GM23248 (cell line): ENCODE measurements around the gene EGFR. TPM values are rescaled to one million over a fixed set of nuclear protein-coding genes. Genes with fewer than 3 reads are reported as not detected.

Source experiments
- DNase-seq: peaks from one replicate; pipeline ENCODE4 v3.0.0-alpha.2; 2015
- H2AFZ ChIP-seq: fragments of 200-600 bp; sonication (generic); 2 replicates; pipeline ENCODE4 v1.6.1; 2016; ENCODE audit warnings: antibody characterized with exemption
- H3F3A ChIP-seq: fragments of 200-600 bp; sonication (generic); 2 replicates; pipeline ENCODE4 v1.6.1; 2016; ENCODE audit warnings: mild to moderate bottlenecking, antibody characterized with exemption, mixed run types; ENCODE audit not compliant: insufficient read depth
- H3K27ac ChIP-seq: fragments of 200-600 bp; sonication (generic); 2 replicates; pipeline ENCODE4 v1.5.1; 2016; ENCODE audit warnings: mild to moderate bottlenecking
- H3K27me3 ChIP-seq: fragments of 200-600 bp; sonication (generic); replicated peaks from 2 replicates; pipeline ENCODE4 v1.6.1; 2016; ENCODE audit warnings: mild to moderate bottlenecking; ENCODE audit not compliant: insufficient read depth
- H3K36me3 ChIP-seq: fragments of 200-600 bp; sonication (generic); 2 replicates; pipeline ENCODE4 v1.6.1; 2016; ENCODE audit warnings: low read depth, mild to moderate bottlenecking
- H3K4me1 ChIP-seq: fragments of 200-600 bp; sonication (generic); 2 replicates; pipeline ENCODE4 v1.6.1; 2016; ENCODE audit warnings: mild to moderate bottlenecking; ENCODE audit not compliant: insufficient read depth
- H3K4me2 ChIP-seq: fragments of 200-600 bp; sonication (generic); one replicate; pipeline ENCODE4 v1.6.1; 2016; ENCODE audit warnings: mild to moderate bottlenecking; ENCODE audit not compliant: unreplicated experiment
- H3K4me3 ChIP-seq: fragments of 200-600 bp; sonication (generic); 2 replicates; pipeline ENCODE4 v1.5.1; 2016; ENCODE audit warnings: mild to moderate bottlenecking
- H3K79me2 ChIP-seq: fragments of 200-600 bp; sonication (generic); 2 replicates; pipeline ENCODE4 v1.6.1; 2016; ENCODE audit warnings: mild to moderate bottlenecking; ENCODE audit not compliant: insufficient read depth
- H3K9ac ChIP-seq: fragments of 200-600 bp; sonication (generic); 2 replicates; pipeline ENCODE4 v1.6.1; 2016; ENCODE audit warnings: mild to moderate bottlenecking
- H3K9me2 ChIP-seq: fragments of 200-600 bp; sonication (generic); 2 replicates; pipeline ENCODE4 v1.6.1; 2016; ENCODE audit warnings: mixed run types, mild to moderate bottlenecking, moderate library complexity; ENCODE audit not compliant: insufficient read depth
- H3K9me3 ChIP-seq: fragments of 200-600 bp; sonication (generic); one replicate; pipeline ENCODE4 v1.6.1; 2017; ENCODE audit warnings: low read depth
- H4K20me1 ChIP-seq: fragments of 200-600 bp; sonication (generic); 2 replicates; pipeline ENCODE4 v1.6.0; 2016; ENCODE audit not compliant: insufficient read depth
- EZH2 ChIP-seq: fragments of 200-600 bp; sonication (generic); IDR thresholded peaks from 2 replicates; pipeline ENCODE4 v1.6.1; 2018; ENCODE audit warnings: antibody characterized with exemption, mild to moderate bottlenecking; ENCODE audit not compliant: insufficient read depth, poor library complexity, severe bottlenecking
- EZH2phosphoT487 ChIP-seq: fragments of 200-600 bp; sonication (generic); IDR thresholded peaks from 2 replicates; pipeline ENCODE4 v1.6.1; 2018; ENCODE audit warnings: antibody characterized with exemption, moderate library complexity, mild to moderate bottlenecking, low read depth; ENCODE audit not compliant: insufficient read depth
- WGBS, 2 experiments: methylation state at CpG; one replicate each; pipeline ENCODE4 v1.1.6; 2015 to 2017; ENCODE audit warnings: low lambda C conversion rate in 2 of 2, low coverage in 1 of 2; ENCODE audit errors: missing lambda C conversion rate in 2 of 2; 5-methylcytosine and 5-hydroxymethylcytosine counted together
- in situ Hi-C: fragments of 300-500 bp; cut with MboI; formaldehyde crosslinking; loops from 2 replicates; pipeline ENCODE4 v1.15.0; 2020
- polyA plus RNA-seq: library from polyadenylated mRNA; unstranded; fragments of >200 nt; fragmentation: Nextera tagmentation; extraction: Ambion mirVana; gene quantifications from 2 replicates; pipeline ENCODE4 v1.2.1, GENCODE V29; 2016
- total RNA-seq: library from RNA; depleted of rRNA; stranded (reverse); fragments of >200 nt; shearing (Covaris generic); gene quantifications from 2 replicates; pipeline ENCODE4 v1.2.3, GENCODE V29; 2014

Gene EGFR
- total and polyA plus RNA-seq, 2 experiments from 2014 or later, result 48.7 to 53.5 TPM

GRCh38 chr7:55065079-55065478 lies 46.3 kb downstream of the EGFR start:
- Histone ChIP-seq H3K27ac (peak overlapping the region; percentile 99), H3K4me3 (peak overlapping the region; percentile 54), H3K9me2 (no peaks in the 10 kb centered on the region), H3K4me2 (peak overlapping the region; percentile 63), H3K79me2 (peaks cover 76% of the 10 kb centered on the region), H3K9me3 (no peaks in the 10 kb centered on the region), H4K20me1 (no peaks in the 10 kb centered on the region), H3K36me3 (no peaks in the 10 kb centered on the region), H3K4me1 (peaks cover 76% of the 10 kb centered on the region), H2AFZ (no peak overlapping the region), H3K27me3 (no peaks in the 10 kb centered on the region), H3F3A (peaks cover 85% of the 10 kb centered on the region), H3K9ac (peak overlapping the region; percentile 85)
- no peak for TF ChIP-seq EZH2phosphoT487
- no peak for TF ChIP-seq EZH2
- WGBS, 2 experiments, result 1 to 3% methylated on average over 4 of the region's 4 CpGs
- in situ Hi-C loops, result no loop called here
- peak; percentile 100 for DNase-seq

- 1 to 5% methylated on average over 10 of the region's 10 CpGs for WGBS, 2 experiments
- H2AFZ ChIP-seq, result no peak overlapping the region
- TF ChIP-seq EZH2phosphoT487 (0 out of 2 replicates have a peak, but pooled peaks have one; percentile 56), EZH2 (no peak)
- peaks cover 79% of the 10 kb centered on the region for H3F3A ChIP-seq
- no peaks in the 10 kb centered on the region for H3K9me3 ChIP-seq
- DNase-seq, result peak; percentile 93
- H3K79me2 ChIP-seq, result peaks cover 76% of the 10 kb centered on the region
- peak overlapping the region; percentile 63 for H3K4me2 ChIP-seq
- H4K20me1 ChIP-seq, result no peaks in the 10 kb centered on the region
- H3K27ac ChIP-seq, result peak overlapping the region; percentile 99
- H3K9me2 ChIP-seq, result no peaks in the 10 kb centered on the region
- peak overlapping the region; percentile 85 for H3K9ac ChIP-seq
- peaks cover 71% of the 10 kb centered on the region for H3K4me1 ChIP-seq
- H3K36me3 ChIP-seq, result no peaks in the 10 kb centered on the region
- H3K4me3 ChIP-seq, result peak overlapping the region; percentile 54
- in situ Hi-C loops, result no loop called here
- no peaks in the 10 kb centered on the region for H3K27me3 ChIP-seq
Observed at GRCh38 chr7:55065511-55066229, 46.9 kb downstream of the EGFR start.

- no peak overlapping the region for H2AFZ ChIP-seq
- 8 to 9% methylated on average over 7 of the region's 7 CpGs for WGBS, 2 experiments
- no peaks in the 10 kb centered on the region for H3K9me3 ChIP-seq
- in situ Hi-C loops, result no loop called here
- peak; percentile 79 for DNase-seq
- H3K27me3 ChIP-seq, result no peaks in the 10 kb centered on the region
- H3K36me3 ChIP-seq, result no peaks in the 10 kb centered on the region
- H3K4me2 ChIP-seq, result peak overlapping the region; percentile 63
- H3K4me1 ChIP-seq, result peaks cover 69% of the 10 kb centered on the region
- H3K4me3 ChIP-seq, result peak overlapping the region; percentile 54
- peak overlapping the region; percentile 85 for H3K9ac ChIP-seq
- no peaks in the 10 kb centered on the region for H3K9me2 ChIP-seq
- H3F3A ChIP-seq, result peaks cover 71% of the 10 kb centered on the region
- peaks cover 76% of the 10 kb centered on the region for H3K79me2 ChIP-seq
- H3K27ac ChIP-seq, result peak overlapping the region; percentile 99
- no peaks in the 10 kb centered on the region for H4K20me1 ChIP-seq
- no peak for TF ChIP-seq EZH2
- no peak for TF ChIP-seq EZH2phosphoT487
Observed at GRCh38 chr7:55066524-55066923, 47.7 kb downstream of the EGFR start.

GRCh38 chr7:55066938-55067337 lies 48.1 kb downstream of the EGFR start:
- Histone ChIP-seq H2AFZ (no peak overlapping the region), H4K20me1 (no peaks in the 10 kb centered on the region), H3K9me3 (no peaks in the 10 kb centered on the region), H3K9me2 (no peaks in the 10 kb centered on the region), H3K4me3 (peak overlapping the region; percentile 54; the same call in 1 of the 2 replicates), H3K79me2 (peaks cover 76% of the 10 kb centered on the region), H3K4me2 (peak overlapping the region; percentile 63), H3K9ac (peak overlapping the region; percentile 85), H3K4me1 (peaks cover 69% of the 10 kb centered on the region), H3K36me3 (no peaks in the 10 kb centered on the region), H3K27ac (peak overlapping the region; percentile 99), H3F3A (peaks cover 69% of the 10 kb centered on the region), H3K27me3 (no peaks in the 10 kb centered on the region)
- no peak for TF ChIP-seq EZH2
- no peak for TF ChIP-seq EZH2phosphoT487
- DNase-seq, result no peak
- WGBS, 2 experiments, result 89 to 91% methylated on average over 6 of the region's 6 CpGs
- in situ Hi-C loops, result no loop called here
